Measurements from ENCODE around the gene BNIP3. TPM values are rescaled to one million over a fixed set of nuclear protein-coding genes. Genes with fewer than 3 reads are reported as not detected.
"Not testable (repeated sequence)": the region's sequence is repeated elsewhere in the genome, so short reads cannot be mapped to it uniquely, and the experiment has no call there.

BNIP3 gene
- total RNA-seq, 1 experiment from 2014 or later: 425 TPM

- DNase-seq (ENCODE audit: low read depth): no peak
Measured at GRCh38 chr10:131954356-131954965, 27.3 kb downstream of the BNIP3 start.

GRCh38 chr10:131949908-131950307, 31.8 kb downstream of the BNIP3 start:
- not testable (repeated sequence) for DNase-seq (ENCODE audit: low read depth)

GRCh38 chr10:131949041-131949862, 32.5 kb downstream of the BNIP3 start:
- DNase-seq (ENCODE audit: low read depth): no peak

GRCh38 chr10:131948501-131948900, 33.2 kb downstream of the BNIP3 start:
- no peak for DNase-seq (ENCODE audit: low read depth)

- peak; percentile 79 for DNase-seq (ENCODE audit: low read depth)
Measured at GRCh38 chr10:131947631-131948347, 33.9 kb downstream of the BNIP3 start.

- DNase-seq (ENCODE audit: low read depth): no peak
Measured at GRCh38 chr10:131946880-131947279, 34.8 kb downstream of the BNIP3 start.

- peak; percentile 91 for DNase-seq (ENCODE audit: low read depth)
Measured at GRCh38 chr10:131946321-131946751, 35.4 kb downstream of the BNIP3 start.

- no peak for DNase-seq (ENCODE audit: low read depth)
Measured at GRCh38 chr10:131944976-131945695, 36.6 kb downstream of the BNIP3 start.

GRCh38 chr10:131944412-131944811, 37.3 kb downstream of the BNIP3 start:
- DNase-seq (ENCODE audit: low read depth): no peak

- DNase-seq (ENCODE audit: low read depth): peak; percentile 51
Measured at GRCh38 chr10:131943021-131943814, 38.5 kb downstream of the BNIP3 start.

- no peak for DNase-seq (ENCODE audit: low read depth)
Measured at GRCh38 chr10:131942455-131942854, 39.3 kb downstream of the BNIP3 start.

- DNase-seq (ENCODE audit: low read depth): no peak
Measured at GRCh38 chr10:131938681-131939080, 43.0 kb downstream of the BNIP3 start.

GRCh38 chr10:131937836-131938235, 43.9 kb downstream of the BNIP3 start:
- DNase-seq (ENCODE audit: low read depth): no peak

GRCh38 chr10:131936736-131937135, 45.0 kb downstream of the BNIP3 start:
- no peak for DNase-seq (ENCODE audit: low read depth)

GRCh38 chr10:131936294-131936693, 45.4 kb downstream of the BNIP3 start:
- no peak for DNase-seq (ENCODE audit: low read depth)

- no peak for DNase-seq (ENCODE audit: low read depth)
Measured at GRCh38 chr10:131935260-131935659, 46.5 kb downstream of the BNIP3 start.

GRCh38 chr10:131934769-131935168, 47.0 kb downstream of the BNIP3 start:
- no peak for DNase-seq (ENCODE audit: low read depth)

GRCh38 chr10:131933696-131934086, 48.0 kb downstream of the BNIP3 start:
- DNase-seq (ENCODE audit: low read depth): no peak

GRCh38 chr10:131933016-131933695, 48.6 kb downstream of the BNIP3 start:
- DNase-seq (ENCODE audit: low read depth): no peak

- no peak for DNase-seq (ENCODE audit: low read depth)
Measured at GRCh38 chr10:131931981-131932380, 49.7 kb downstream of the BNIP3 start.

All from LHCN-M2 (cell line).